ENCODE measurements around the gene AEBP2.

Gene AEBP2

DNA sequence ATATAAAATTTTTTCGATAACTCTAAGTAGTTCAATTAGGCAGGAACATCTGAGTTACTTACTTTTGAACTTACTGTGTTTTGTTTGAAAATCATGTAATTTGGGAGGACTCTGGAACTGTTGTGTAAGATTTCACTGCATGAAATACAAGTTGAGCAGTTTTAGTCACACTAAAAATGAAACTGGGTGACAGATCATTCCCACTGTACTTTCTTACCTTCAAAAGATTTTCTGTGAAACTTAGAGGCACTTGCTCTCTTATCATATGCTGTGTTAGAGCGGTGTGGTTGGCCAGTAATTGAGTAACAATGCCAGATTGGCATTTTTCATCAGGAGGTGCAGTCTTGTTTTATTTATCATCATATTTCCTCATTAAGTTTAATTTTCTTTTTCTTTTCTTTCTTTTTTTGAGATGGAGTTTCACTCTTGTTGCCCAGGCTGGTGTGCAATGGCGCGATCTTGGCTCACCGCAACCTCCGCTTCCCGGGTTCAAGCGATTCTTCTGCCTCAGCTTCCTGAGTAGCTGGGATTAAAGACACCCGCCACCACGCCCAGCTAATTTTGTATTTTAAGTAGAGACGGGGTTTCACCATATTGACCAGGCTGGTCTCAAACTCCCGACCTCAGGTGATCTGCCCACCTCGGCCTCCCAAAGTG lies 113.3 kb downstream of the AEBP2 start:
- DNase-seq (ENCODE audit: low read depth in 2 of 2): peak in 1 of 2 donors; percentile 4

- DNase-seq (ENCODE audit: low read depth in 2 of 2): no peak
Measured at GRCh38 chr12:19553175-19553574, 113.9 kb downstream of the AEBP2 start.

DNA sequence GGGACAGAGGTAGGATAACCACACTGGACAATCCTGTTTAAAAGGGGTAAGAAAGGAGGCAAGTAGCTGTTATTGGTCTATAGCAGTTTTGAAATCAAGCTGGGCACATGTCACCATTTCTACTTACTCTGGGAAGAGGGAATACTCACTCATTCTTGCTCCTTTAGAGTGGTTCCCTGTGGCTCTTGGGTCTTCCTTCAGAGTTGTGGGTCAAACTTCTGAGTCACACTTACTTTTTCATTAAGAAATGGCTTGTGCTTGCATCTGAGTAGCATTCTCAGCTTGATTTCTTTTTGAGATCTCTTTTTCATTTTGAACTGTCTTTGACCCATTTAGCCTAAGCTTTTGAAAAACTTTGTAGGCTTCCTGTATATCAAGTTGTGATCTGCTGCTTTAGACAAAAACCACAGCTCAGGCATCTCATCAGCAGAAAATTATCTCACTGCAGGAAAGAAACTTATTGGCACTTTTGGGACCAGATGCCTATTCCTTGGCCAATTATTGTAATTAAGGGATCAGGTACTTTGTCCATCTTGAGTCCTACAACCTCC lies 122.2 kb downstream of the AEBP2 start:
- DNase-seq (ENCODE audit: low read depth in 2 of 2): no peak

Measured in activated CD4-positive, alpha-beta T cell treated with anti-CD3 and anti-CD28 coated beads for 24 hours (primary cell).